Measurements from ENCODE around the gene CDC42.

Gene CDC42

GRCh38 chr1:22128392-22128791 is 75.9 kb downstream of the CDC42 start:
- DNase-seq (ENCODE audit: low read depth, low spot score): no peak

GRCh38 chr1:22129501-22130117 is 77.1 kb downstream of the CDC42 start:
- DNase-seq (ENCODE audit: low read depth, low spot score): no peak

- DNase-seq (ENCODE audit: low read depth, low spot score): no peak
Observed at GRCh38 chr1:22131062-22131461, 78.6 kb downstream of the CDC42 start.

- peak; percentile 81 for DNase-seq (ENCODE audit: low read depth, low spot score)
Observed at GRCh38 chr1:22131875-22132486, 79.5 kb downstream of the CDC42 start.

GRCh38 chr1:22132517-22133235 is 80.2 kb downstream of the CDC42 start:
- DNase-seq (ENCODE audit: low read depth, low spot score): no peak

- DNase-seq (ENCODE audit: low read depth, low spot score): no peak
Observed at GRCh38 chr1:22133247-22133930, 80.9 kb downstream of the CDC42 start.

- DNase-seq (ENCODE audit: low read depth, low spot score): no peak
Observed at GRCh38 chr1:22133931-22134324, 81.4 kb downstream of the CDC42 start.

GRCh38 chr1:22137004-22137720 is 84.7 kb downstream of the CDC42 start:
- DNase-seq (ENCODE audit: low read depth, low spot score): peak; percentile 80

- DNase-seq (ENCODE audit: low read depth, low spot score): no peak
Observed at GRCh38 chr1:22139066-22139594, 86.6 kb downstream of the CDC42 start.

GRCh38 chr1:22139817-22140216 is 87.3 kb downstream of the CDC42 start:
- no peak for DNase-seq (ENCODE audit: low read depth, low spot score)

All from ELF-1 (cell line).